Epithelial cell of proximal tubule (primary cell): Measurements from ENCODE around the gene THEMIS. TPM values are rescaled to one million over a fixed set of nuclear protein-coding genes. Genes with fewer than 3 reads are reported as not detected.
"Not testable (repeated sequence)": the region's sequence is repeated elsewhere in the genome, so short reads cannot be mapped to it uniquely, and the experiment has no call there.

Source experiments
- DNase-seq: peaks from one replicate; pipeline ENCODE4 v3.0.0-alpha.2; 2011; ENCODE audit warnings: low read depth
- H3K4me3 ChIP-seq: 2 replicates; pipeline ENCODE4 v1.5.1; 2011; ENCODE audit warnings: low read depth, mild to moderate bottlenecking, low read length
- total RNA-seq: library from RNA; depleted of rRNA; stranded (reverse); fragments of >200 nt; gene quantifications from 2 replicates; pipeline ENCODE4 v1.2.3, GENCODE V29; 2015
- TF ChIP-seq, protein P1 (sequence below): conservative IDR thresholded peaks from 2 replicates; pipeline ENCODE4 v1.5.1; 2012; ENCODE audit warnings: low read depth, mild to moderate bottlenecking, low read length

Gene THEMIS
- total RNA-seq, 1 donor from 2014 or later: not detected

DNA sequence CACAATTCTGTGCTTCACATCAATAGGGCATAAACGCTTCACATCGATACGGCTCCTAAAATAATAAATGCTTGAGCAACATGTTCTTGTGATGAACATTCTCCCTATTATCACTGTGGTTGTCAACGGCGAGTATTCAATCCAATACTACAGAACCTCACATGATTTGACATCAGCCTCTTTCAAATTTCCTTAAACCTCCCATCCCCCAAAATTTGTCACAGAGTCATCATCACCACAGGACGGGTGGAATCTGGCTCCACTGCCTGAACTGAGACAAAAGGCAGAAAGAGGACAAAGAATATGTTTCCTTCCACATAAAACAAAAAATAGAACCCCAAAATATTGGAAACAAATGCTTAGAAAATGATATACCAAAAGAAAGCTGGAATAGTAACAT lies 7.3 kb downstream of the THEMIS start:
- TF ChIP-seq, protein P1, sequence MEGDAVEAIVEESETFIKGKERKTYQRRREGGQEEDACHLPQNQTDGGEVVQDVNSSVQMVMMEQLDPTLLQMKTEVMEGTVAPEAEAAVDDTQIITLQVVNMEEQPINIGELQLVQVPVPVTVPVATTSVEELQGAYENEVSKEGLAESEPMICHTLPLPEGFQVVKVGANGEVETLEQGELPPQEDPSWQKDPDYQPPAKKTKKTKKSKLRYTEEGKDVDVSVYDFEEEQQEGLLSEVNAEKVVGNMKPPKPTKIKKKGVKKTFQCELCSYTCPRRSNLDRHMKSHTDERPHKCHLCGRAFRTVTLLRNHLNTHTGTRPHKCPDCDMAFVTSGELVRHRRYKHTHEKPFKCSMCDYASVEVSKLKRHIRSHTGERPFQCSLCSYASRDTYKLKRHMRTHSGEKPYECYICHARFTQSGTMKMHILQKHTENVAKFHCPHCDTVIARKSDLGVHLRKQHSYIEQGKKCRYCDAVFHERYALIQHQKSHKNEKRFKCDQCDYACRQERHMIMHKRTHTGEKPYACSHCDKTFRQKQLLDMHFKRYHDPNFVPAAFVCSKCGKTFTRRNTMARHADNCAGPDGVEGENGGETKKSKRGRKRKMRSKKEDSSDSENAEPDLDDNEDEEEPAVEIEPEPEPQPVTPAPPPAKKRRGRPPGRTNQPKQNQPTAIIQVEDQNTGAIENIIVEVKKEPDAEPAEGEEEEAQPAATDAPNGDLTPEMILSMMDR: no peak
- DNase-seq: no peak
- H3K4me3 ChIP-seq: no peak overlapping the region

GRCh38 chr6:127891731-127892326 lies 9.0 kb downstream of the THEMIS start:
- DNase-seq: no peak
- no peak overlapping the region for H3K4me3 ChIP-seq
- TF ChIP-seq, protein P1: no peak

DNA sequence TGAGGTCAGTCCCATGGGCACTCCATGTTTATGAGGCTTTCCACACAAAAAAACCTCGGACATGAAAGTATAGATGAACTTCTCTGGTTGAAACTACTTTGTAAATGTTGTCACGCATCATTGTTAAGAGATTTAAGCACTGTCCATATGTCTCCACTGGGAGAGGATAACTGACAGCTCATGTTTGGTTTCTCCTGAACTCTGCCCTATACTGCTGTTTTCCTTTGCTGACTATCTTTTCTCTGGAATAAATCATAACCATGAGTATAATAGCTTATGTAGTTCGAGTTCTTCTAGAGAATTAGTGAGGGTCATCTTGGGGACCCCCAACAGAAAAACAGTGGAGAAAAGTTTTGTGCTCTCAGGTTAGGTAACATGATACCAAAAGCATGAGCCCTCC lies 14.3 kb downstream of the THEMIS start:
- H3K4me3 ChIP-seq: no peak overlapping the region
- TF ChIP-seq, protein P1: no peak
- no peak for DNase-seq

GRCh38 chr6:127884134-127884533 lies 16.7 kb downstream of the THEMIS start:
- DNase-seq: no peak
- H3K4me3 ChIP-seq: no peak overlapping the region
- TF ChIP-seq, protein P1: no peak

- DNase-seq, H3K4me3 ChIP-seq: not testable (repeated sequence)
Observed at GRCh38 chr6:127881949-127882348, 18.9 kb downstream of the THEMIS start.

- DNase-seq: no peak
- TF ChIP-seq, protein P1: no peak
- H3K4me3 ChIP-seq: no peak overlapping the region
Observed at GRCh38 chr6:127880429-127880828, 20.4 kb downstream of the THEMIS start.

- H3K4me3 ChIP-seq: no peak overlapping the region
- no peak for DNase-seq
- TF ChIP-seq, protein P1: no peak
Observed at GRCh38 chr6:127879685-127880084, 21.2 kb downstream of the THEMIS start.
